ENCODE data around the gene RBP5.

The RBP5 gene

GRCh38 chr12:7131502-7131866 lies 2.8 kb upstream of the RBP5 start:
- H3K4me1 ChIP-seq (ENCODE audit: control insufficient read depth, insufficient read depth, low read length) = peaks cover 20% of the 10 kb centered on the region
- H3K9ac ChIP-seq (ENCODE audit: low read depth, low read length) = no peak overlapping the region
- H3K9me3 ChIP-seq (replicated peaks; ENCODE audit: low read length) = no peaks in the 10 kb centered on the region
- H3K27me3 ChIP-seq (ENCODE audit: control insufficient read depth, insufficient read depth, low read length) = peaks cover 14% of the 10 kb centered on the region
- no peak overlapping the region for H3K4me3 ChIP-seq (ENCODE audit: low read length)
- peaks cover 4% of the 10 kb centered on the region for H3K36me3 ChIP-seq (ENCODE audit: insufficient read depth, low read length)
- peak overlapping the region; percentile 89 for H3K4me2 ChIP-seq (ENCODE audit: low read length)

DNA sequence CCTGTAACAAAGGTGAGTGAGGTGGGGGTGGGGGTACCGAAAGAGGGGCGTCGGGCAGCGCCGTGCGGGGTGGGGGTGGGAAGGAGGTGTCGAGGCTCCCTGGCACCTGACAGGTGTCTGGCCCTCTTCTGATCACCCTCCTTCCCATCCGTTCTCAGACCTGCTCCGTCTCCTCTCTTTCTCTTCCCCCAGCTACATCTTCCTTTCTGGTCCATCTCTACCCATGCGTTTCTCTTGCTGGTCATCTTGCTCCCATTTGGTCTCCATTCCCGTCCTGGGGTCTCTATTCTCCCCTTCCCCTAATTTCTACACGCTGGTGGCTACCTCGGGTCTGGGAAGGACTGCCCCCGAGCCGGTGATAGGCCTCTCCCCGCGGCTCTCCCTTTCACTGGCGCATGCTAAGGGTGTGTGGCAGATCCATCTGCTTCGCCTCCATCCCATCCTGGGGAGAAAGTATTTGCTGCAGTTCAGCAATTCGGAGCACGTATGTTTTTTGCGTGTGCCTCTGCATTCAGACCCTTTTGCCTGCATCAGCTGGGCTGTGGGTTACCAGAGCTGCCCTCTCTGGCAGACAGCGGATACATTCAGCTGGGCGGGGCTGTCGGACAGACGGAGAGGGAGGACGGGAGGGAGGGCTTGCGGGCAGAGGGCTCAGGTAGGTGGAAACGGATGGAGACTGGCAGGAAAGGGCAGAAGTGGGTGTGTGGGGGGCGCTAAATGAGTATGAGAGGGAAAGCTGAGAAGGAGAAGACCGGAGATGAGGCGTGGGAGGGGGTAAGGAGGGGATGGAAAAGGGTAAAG lies 2.2 kb upstream of the RBP5 start:
- Histone ChIP-seq H3K4me1 (ENCODE audit: control insufficient read depth, insufficient read depth, low read length) (peaks cover 20% of the 10 kb centered on the region), H3K36me3 (ENCODE audit: insufficient read depth, low read length) (no peaks in the 10 kb centered on the region), H3K27me3 (ENCODE audit: control insufficient read depth, insufficient read depth, low read length) (peaks cover 14% of the 10 kb centered on the region), H3K4me3 (ENCODE audit: low read length) (peak overlapping the region; percentile 74), H3K9me3 (replicated peaks; ENCODE audit: low read length) (no peaks in the 10 kb centered on the region), H3K9ac (ENCODE audit: low read depth, low read length) (peak overlapping the region; percentile 47), H3K4me2 (ENCODE audit: low read length) (peak overlapping the region; percentile 89)

GRCh38 chr12:7129872-7130691 lies 1.4 kb upstream of the RBP5 start, which contains the start of gene CLSTN3:
CLSTN3 (plus strand) TSS chr12:7130371; CDS start chr12:7130649, 278 bp downstream.
- Histone ChIP-seq H3K9ac (ENCODE audit: low read depth, low read length) (peak within 1 kb of the TSS; percentile 47), H3K4me3 (ENCODE audit: low read length) (peak within 1 kb of the TSS; percentile 74), H3K36me3 (ENCODE audit: insufficient read depth, low read length) (no peaks in the 10 kb centered on the region), H3K4me2 (ENCODE audit: low read length) (peak within 1 kb of the TSS; percentile 89), H3K9me3 (replicated peaks; ENCODE audit: low read length) (no peaks in the 10 kb centered on the region), H3K4me1 (ENCODE audit: control insufficient read depth, insufficient read depth, low read length) (peaks cover 20% of the 10 kb centered on the region), H3K27me3 (ENCODE audit: control insufficient read depth, insufficient read depth, low read length) (peaks cover 14% of the 10 kb centered on the region)

DNA sequence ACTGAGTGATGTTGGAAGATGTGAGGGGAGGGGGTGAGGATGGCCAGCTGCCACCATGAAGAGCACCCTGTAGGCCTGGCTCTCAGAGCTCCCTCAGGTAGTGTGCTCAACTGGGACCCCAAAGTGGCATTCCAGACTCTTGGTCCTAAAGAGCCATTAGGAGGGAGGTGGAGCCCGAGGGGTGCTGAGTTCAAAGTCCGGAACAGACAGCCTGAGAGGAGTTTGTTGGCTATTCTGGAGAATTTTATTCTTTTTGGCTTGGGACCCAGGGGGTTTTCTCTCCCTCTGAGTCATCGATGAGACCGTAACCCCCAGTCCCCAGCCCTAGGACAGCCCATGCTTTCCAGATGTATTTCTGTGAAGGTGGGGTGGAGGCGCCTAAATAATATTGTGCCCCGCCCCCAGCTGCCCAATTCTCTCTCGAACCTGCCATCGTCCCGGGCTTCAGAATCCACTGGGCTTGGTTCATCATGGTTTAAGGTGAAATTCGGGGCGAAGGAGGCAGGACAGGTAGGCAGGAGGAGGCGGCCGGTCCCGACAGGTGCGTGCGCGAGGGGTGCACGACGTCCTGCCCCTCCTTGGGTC lies 690 bp upstream of the RBP5 start:
- H3K4me2 ChIP-seq (ENCODE audit: low read length) = peak overlapping the region; percentile 89
- no peaks in the 10 kb centered on the region for H3K9me3 ChIP-seq (replicated peaks; ENCODE audit: low read length)
- no peak overlapping the region for H3K9ac ChIP-seq (ENCODE audit: low read depth, low read length)
- no peaks in the 10 kb centered on the region for H3K36me3 ChIP-seq (ENCODE audit: insufficient read depth, low read length)
- H3K4me3 ChIP-seq (ENCODE audit: low read length) = peak overlapping the region; percentile 74
- peaks cover 14% of the 10 kb centered on the region for H3K27me3 ChIP-seq (ENCODE audit: control insufficient read depth, insufficient read depth, low read length)
- peaks cover 20% of the 10 kb centered on the region for H3K4me1 ChIP-seq (ENCODE audit: control insufficient read depth, insufficient read depth, low read length)

DNA sequence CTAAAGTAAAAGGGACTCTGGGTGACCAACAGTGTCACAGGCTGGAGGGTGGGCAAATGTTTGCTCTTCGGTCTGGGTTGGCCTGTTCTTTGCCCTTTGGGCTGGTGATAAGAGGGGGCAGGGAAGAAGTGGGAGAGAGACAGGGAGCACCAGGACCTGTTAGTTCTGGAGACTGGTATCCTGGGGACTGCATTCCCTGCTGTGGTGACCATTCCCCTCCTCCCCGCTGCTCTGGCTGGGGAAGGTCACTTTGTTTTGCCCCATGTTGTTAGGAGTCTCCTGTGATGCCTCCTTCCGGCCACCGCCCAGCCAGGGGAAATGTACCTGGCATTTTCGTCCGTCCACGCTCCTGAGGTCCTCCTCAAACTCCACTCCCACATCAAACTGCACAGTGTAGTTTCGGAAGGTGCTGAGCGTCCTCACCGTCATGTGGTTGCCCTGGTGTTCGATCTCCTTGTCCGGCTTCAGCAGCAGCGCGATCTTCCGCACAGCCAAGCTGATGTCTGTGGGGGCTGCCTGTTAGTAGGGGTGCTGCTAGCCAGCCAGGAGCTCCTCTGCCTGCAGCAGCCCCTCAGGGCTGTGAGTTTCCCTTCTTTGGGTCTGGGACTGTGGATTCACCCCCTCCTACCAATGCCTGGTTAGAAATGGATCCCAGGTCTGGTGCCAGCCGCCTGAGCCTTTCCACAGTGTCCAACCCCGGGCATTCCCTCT lies 618 bp downstream of the RBP5 start:
- no peak overlapping the region for H3K9ac ChIP-seq (ENCODE audit: low read depth, low read length)
- H3K27me3 ChIP-seq (ENCODE audit: control insufficient read depth, insufficient read depth, low read length) = peaks cover 14% of the 10 kb centered on the region
- H3K36me3 ChIP-seq (ENCODE audit: insufficient read depth, low read length) = no peaks in the 10 kb centered on the region
- H3K4me2 ChIP-seq (ENCODE audit: low read length) = no peak overlapping the region
- no peak overlapping the region for H3K4me3 ChIP-seq (ENCODE audit: low read length)
- H3K4me1 ChIP-seq (ENCODE audit: control insufficient read depth, insufficient read depth, low read length) = peaks cover 20% of the 10 kb centered on the region
- no peaks in the 10 kb centered on the region for H3K9me3 ChIP-seq (replicated peaks; ENCODE audit: low read length)

DNA sequence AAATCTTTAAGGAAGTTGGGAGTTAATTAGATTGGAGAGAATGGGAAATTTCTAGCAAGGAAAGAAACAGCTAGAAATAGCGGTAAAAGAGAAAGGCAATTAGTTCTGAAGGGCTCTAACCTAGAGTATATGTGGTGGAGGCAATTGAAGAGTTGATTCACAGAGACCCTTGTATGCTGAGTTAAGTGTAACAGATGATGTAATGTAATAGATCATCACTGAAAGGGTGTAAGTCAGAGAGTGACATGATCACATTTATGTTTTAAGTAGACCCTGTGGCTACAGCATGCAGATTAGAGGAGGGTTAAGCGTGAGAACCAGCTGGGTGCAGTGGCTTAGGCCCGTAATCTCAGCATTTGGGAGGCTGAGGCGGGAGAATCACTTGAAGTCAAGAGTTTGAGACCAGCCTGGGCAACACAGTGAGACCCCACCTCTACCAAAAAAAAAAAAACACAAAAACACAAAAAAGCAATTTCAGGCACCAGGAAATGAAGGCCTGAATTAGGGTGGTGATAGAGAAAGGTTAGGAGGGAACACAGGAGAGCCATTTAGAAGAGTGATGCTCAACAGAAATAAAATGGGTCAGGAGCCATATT lies 3.0 kb downstream of the RBP5 start:
- Histone ChIP-seq H3K36me3 (ENCODE audit: insufficient read depth, low read length) (no peaks in the 10 kb centered on the region), H3K27me3 (ENCODE audit: control insufficient read depth, insufficient read depth, low read length) (peaks cover 14% of the 10 kb centered on the region), H3K4me3 (ENCODE audit: low read length) (no peak overlapping the region), H3K4me1 (ENCODE audit: control insufficient read depth, insufficient read depth, low read length) (peaks cover 14% of the 10 kb centered on the region), H3K9me3 (replicated peaks; ENCODE audit: low read length) (no peaks in the 10 kb centered on the region), H3K4me2 (ENCODE audit: low read length) (no peak overlapping the region), H3K9ac (ENCODE audit: low read depth, low read length) (no peak overlapping the region)

DNA sequence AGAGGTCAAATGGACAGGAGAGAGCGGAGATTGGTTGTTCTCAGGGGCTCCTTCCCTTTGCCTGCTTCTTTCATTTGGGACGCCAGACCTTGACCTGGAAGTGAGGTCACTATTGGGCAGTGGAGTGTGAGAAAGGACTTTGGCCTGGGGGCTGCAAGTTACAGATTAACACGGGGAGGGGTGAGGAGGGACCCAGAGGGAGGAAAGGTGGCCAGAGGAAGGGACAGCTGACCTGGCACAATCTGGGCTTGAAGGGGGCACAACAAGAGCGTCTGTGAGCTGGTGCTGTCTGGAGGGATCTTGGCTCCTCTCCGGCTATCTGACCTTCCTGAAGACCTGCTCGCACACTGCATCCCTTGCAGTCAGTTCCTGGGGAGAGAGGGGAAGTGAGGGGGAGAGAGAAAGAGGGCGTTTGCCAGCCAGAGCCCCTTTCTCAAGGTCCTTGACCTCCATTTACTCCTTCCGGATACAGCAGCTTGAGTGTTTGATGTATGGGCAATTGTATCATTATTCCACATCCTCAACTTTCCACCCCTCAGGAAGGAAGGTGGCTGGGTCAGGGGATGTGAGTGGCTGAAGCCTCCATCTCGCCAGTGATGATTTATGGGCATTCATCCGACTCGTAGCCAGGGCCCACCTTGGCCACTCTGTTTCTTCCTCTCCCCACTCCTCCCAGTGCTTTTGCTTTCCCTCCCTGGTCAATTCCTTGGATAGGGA lies 4.7 kb downstream of the RBP5 start:
- H3K4me2 ChIP-seq (ENCODE audit: low read length) = no peak overlapping the region
- no peaks in the 10 kb centered on the region for H3K36me3 ChIP-seq (ENCODE audit: insufficient read depth, low read length)
- H3K4me1 ChIP-seq (ENCODE audit: control insufficient read depth, insufficient read depth, low read length) = peaks cover under 1% of the 10 kb centered on the region
- no peak overlapping the region for H3K9ac ChIP-seq (ENCODE audit: low read depth, low read length)
- no peak overlapping the region for H3K4me3 ChIP-seq (ENCODE audit: low read length)
- peaks cover 5% of the 10 kb centered on the region for H3K27me3 ChIP-seq (ENCODE audit: control insufficient read depth, insufficient read depth, low read length)
- H3K9me3 ChIP-seq (replicated peaks; ENCODE audit: low read length) = no peaks in the 10 kb centered on the region

- Histone ChIP-seq H3K9ac (ENCODE audit: low read depth, low read length) (no peak overlapping the region), H3K4me2 (ENCODE audit: low read length) (no peak overlapping the region), H3K36me3 (ENCODE audit: insufficient read depth, low read length) (no peaks in the 10 kb centered on the region), H3K4me1 (ENCODE audit: control insufficient read depth, insufficient read depth, low read length) (no peaks in the 10 kb centered on the region), H3K27me3 (ENCODE audit: control insufficient read depth, insufficient read depth, low read length) (no peaks in the 10 kb centered on the region), H3K9me3 (replicated peaks; ENCODE audit: low read length) (no peaks in the 10 kb centered on the region), H3K4me3 (ENCODE audit: low read length) (no peak overlapping the region)
Observed at GRCh38 chr12:7122811-7123769, 5.6 kb downstream of the RBP5 start.

DNA sequence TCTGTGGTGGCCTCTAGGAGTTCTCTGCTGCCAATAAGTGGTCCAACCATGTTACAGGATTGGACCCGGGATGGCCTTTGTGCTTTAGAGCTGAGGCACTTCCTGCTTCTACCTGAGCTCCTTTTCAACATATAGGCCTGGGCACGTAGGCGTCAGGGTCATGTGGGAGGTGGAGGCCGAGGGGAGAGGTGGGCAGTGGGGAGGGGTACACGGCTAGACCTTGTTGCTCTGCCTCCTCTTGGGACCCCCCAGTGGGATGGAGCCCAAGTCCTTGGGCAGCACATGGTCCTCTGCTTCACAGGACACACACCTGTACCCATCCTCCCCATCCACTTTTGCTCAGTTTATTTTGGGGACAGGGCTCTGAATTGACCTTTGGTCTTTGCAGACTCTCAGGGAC lies 7.4 kb downstream of the RBP5 start:
- Histone ChIP-seq H3K9ac (ENCODE audit: low read depth, low read length) (no peak overlapping the region), H3K9me3 (replicated peaks; ENCODE audit: low read length) (no peaks in the 10 kb centered on the region), H3K36me3 (ENCODE audit: insufficient read depth, low read length) (peaks cover 6% of the 10 kb centered on the region), H3K4me3 (ENCODE audit: low read length) (no peak overlapping the region), H3K27me3 (ENCODE audit: control insufficient read depth, insufficient read depth, low read length) (no peaks in the 10 kb centered on the region), H3K4me1 (ENCODE audit: control insufficient read depth, insufficient read depth, low read length) (no peaks in the 10 kb centered on the region), H3K4me2 (ENCODE audit: low read length) (no peak overlapping the region)

GRCh38 chr12:7120166-7120565 lies 8.5 kb downstream of the RBP5 start:
- Histone ChIP-seq H3K36me3 (ENCODE audit: insufficient read depth, low read length) (peaks cover 15% of the 10 kb centered on the region), H3K4me3 (ENCODE audit: low read length) (no peak overlapping the region), H3K4me2 (ENCODE audit: low read length) (no peak overlapping the region), H3K27me3 (ENCODE audit: control insufficient read depth, insufficient read depth, low read length) (no peaks in the 10 kb centered on the region), H3K9me3 (replicated peaks; ENCODE audit: low read length) (no peaks in the 10 kb centered on the region), H3K9ac (ENCODE audit: low read depth, low read length) (no peak overlapping the region), H3K4me1 (ENCODE audit: control insufficient read depth, insufficient read depth, low read length) (no peaks in the 10 kb centered on the region)
